ENCODE measurements around the gene IKBKE.
A peak's percentile ranks its signal among the peaks of the same experiment; 100 is the strongest.

GRCh38 chr1:206489980-206490770, 19.9 kb downstream of the IKBKE start:
- TF ChIP-seq CTCF (IDR thresholded peaks at IDR 0.05; ENCODE audit: low read length) (peak; percentile 98), EZH2 (IDR thresholded peaks at IDR 0.05; ENCODE audit: borderline replicate concordance, low read length) (no peak)
